ENCODE results near the gene SEMA5B.

Gene SEMA5B

DNA sequence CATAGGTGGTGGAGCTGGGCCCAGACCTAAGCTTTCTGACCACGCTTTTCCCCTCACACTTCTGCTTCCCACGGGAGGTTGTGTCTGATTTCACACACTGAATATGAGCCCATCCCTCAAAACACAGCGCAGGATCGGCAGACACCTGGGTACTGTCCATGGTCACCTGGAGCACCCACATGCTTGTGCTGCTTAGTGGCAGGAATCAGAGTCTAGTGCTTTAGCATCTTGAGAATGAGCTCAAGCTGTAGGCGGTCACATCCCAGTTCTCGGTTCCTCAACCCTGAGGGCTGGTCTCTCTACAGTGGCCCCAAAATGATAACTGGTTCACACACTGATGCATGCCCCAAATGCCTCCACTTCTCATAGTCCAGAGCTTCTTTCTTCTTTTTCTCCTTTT is 111.0 kb downstream of the SEMA5B start:
- no peak for DNase-seq (ENCODE audit: low read depth)
- TF ChIP-seq, protein P1, sequence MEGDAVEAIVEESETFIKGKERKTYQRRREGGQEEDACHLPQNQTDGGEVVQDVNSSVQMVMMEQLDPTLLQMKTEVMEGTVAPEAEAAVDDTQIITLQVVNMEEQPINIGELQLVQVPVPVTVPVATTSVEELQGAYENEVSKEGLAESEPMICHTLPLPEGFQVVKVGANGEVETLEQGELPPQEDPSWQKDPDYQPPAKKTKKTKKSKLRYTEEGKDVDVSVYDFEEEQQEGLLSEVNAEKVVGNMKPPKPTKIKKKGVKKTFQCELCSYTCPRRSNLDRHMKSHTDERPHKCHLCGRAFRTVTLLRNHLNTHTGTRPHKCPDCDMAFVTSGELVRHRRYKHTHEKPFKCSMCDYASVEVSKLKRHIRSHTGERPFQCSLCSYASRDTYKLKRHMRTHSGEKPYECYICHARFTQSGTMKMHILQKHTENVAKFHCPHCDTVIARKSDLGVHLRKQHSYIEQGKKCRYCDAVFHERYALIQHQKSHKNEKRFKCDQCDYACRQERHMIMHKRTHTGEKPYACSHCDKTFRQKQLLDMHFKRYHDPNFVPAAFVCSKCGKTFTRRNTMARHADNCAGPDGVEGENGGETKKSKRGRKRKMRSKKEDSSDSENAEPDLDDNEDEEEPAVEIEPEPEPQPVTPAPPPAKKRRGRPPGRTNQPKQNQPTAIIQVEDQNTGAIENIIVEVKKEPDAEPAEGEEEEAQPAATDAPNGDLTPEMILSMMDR (IDR thresholded peaks at IDR 0.05; ENCODE audit: control insufficient read depth, insufficient read depth, low read depth, low read length, missing control alignments): no peak

DNA sequence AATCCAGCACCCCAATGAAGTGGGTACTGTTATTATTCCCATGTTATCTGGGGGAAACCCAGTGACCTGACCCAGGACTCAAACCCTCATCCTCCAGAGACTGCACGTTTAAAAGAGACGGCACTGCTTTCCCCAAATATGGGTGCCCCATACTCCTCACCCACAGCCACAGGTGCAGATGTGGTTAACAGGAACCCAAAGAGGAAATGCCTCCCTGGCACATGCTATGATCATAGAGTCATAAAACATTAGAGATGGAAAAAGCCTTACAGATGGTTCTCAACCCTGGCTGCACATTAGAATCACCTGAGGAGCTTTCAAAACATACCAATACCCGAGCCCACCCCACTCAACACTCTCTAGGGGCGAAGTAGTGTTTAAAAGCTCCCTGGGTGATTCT is 111.5 kb downstream of the SEMA5B start:
- no peak overlapping the region for H3K4me3 ChIP-seq (ENCODE audit: control insufficient read depth, low read depth, low read length)
- TF ChIP-seq, protein P1 (IDR thresholded peaks at IDR 0.05; ENCODE audit: control insufficient read depth, insufficient read depth, low read depth, low read length, missing control alignments): no peak
- no peak for DNase-seq (ENCODE audit: low read depth)

More for the DNA sequence above, 111.0 kb downstream of the SEMA5B start:
- no peak overlapping the region for H3K4me3 ChIP-seq (ENCODE audit: control insufficient read depth, low read depth, low read length)

DNA sequence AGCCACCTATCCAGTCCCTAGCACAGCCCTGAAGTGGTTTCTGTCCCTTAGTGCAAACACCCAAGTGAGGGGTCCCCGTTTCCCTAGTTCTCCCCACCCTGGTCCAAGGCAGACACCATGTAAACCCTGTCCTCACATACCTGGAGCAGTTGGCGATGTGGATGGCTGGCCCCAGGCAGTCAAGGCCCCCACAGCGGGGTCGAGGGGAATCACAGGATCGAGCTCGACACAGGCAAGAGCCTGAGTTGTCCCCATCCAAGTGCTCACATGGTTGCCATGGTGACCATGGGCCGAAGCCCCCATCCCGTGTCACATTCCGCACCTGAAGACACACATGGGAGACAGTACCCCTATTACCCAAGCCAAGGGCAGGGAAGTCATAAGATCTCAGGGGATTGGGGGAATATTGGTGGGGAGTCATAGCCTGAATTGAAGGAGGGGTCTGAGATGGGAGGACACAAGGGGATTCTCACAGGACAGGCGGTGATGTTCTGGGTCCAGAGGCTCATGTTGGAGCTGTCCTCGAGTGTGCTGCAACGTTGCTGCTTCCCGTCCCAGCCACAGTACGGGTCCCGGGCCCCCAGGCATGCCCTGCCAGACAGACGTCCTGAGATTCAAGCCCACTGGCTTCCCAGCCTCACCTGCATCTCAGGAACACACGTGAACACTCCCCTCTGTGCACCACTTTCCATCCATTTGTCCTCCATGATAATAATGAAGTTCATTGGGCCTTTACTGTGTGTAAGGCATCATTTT is 112.1 kb downstream of the SEMA5B start:
- TF ChIP-seq, protein P1 (IDR thresholded peaks at IDR 0.05; ENCODE audit: control insufficient read depth, insufficient read depth, low read depth, low read length, missing control alignments): no peak
- no peak for DNase-seq (ENCODE audit: low read depth)
- H3K4me3 ChIP-seq (ENCODE audit: control insufficient read depth, low read depth, low read length): no peak overlapping the region

DNA sequence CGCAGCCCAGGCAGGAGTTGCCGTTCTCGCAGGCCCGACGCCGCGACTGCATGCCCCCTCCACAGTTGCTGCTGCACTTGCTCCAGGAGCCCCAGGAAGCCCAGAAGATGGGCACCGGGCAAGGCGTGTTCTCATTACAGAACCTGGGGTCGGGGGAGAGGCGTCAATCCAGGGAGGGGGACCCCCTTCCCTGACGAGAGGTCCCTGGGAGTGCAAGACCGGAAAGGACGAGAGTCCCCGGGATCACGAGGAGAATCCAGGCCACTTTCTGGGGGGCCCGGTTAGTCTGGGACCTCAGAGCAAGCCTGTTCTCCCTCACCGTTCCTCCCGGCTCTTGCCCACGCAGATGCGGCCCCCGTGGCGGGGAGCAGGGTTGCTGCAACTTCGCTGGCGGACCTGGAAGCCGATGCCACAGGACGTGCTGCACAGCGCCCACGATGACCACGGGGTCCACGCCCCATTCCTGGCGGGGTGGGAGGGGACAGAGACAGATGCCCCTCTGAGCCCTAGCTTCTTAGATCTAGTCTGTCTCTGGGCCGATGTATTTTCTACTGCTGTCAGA is 113.9 kb downstream of the SEMA5B start:
- TF ChIP-seq, protein P1 (IDR thresholded peaks at IDR 0.05; ENCODE audit: control insufficient read depth, insufficient read depth, low read depth, low read length, missing control alignments): no peak
- no peak overlapping the region for H3K4me3 ChIP-seq (ENCODE audit: control insufficient read depth, low read depth, low read length)
- DNase-seq (ENCODE audit: low read depth): no peak

DNA sequence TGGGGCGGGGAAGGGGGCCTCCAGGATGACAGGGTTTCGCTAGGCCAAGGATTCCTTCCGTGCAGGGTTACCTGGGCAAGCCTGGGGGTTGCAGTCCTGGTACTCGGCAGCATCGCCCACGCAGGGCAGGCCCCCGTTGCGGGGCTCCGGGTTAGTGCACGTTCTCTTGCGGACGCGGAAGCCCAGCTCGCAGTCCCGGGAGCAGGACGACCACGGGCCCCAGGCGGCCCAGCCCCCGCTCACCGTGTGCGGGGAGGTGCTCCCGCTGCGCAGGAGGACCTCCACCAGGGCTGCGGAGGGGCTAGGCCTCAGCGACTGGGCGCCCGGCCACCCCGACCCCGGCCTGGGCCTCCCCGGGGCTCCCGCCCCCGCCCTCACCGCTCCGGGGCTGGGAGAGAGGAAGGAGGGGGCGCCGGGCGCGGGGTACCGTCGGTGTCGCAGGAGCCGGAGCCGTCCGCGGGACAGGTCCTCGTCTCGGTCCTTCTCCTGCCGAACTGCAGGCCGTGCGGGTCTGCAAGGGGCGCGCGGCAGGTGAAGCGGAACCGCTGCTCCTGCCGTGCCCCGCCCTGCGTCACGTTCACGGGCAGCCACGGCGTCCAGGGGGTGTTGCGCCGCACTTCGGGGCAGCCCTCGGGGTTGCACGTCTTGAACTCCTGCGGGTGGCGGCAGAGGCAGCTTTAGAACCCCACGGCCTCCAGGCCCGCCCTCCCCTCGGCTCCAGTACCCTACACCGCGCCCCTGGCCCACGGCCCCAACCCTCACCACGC is 114.6 kb downstream of the SEMA5B start:
- H3K4me3 ChIP-seq (ENCODE audit: control insufficient read depth, low read depth, low read length): no peak overlapping the region
- TF ChIP-seq, protein P1 (IDR thresholded peaks at IDR 0.05; ENCODE audit: control insufficient read depth, insufficient read depth, low read depth, low read length, missing control alignments): no peak
- DNase-seq (ENCODE audit: low read depth): no peak

DNA sequence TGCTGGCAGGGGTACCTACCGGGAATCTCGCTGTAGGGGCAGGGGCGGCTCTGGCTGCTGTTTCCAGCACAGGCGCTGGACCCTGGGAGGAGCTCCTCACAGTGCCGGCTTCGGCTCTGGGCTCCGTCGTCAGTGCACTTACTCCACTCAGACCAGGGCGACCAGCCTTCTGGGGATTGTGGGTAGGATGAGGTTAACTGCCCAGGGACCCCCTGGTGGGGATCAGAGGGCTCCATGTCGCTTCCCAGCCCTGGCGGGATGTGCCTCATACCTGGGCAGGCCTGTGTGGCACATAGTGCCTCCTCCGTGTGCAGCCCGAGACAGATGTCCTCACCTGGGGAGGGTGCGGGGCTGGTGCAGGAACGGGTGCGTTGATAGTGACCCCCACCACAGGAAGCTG is 115.7 kb downstream of the SEMA5B start:
- DNase-seq (ENCODE audit: low read depth): no peak
- H3K4me3 ChIP-seq (ENCODE audit: control insufficient read depth, low read depth, low read length): no peak overlapping the region
- TF ChIP-seq, protein P1 (IDR thresholded peaks at IDR 0.05; ENCODE audit: control insufficient read depth, insufficient read depth, low read depth, low read length, missing control alignments): no peak
